Measurements from ENCODE around the gene DCXR. TPM values are rescaled to one million over a fixed set of nuclear protein-coding genes. Genes with fewer than 3 reads are reported as not detected.

The DCXR gene
- total RNA-seq, 1 experiment from 2014 or later, result 135 TPM

DNA sequence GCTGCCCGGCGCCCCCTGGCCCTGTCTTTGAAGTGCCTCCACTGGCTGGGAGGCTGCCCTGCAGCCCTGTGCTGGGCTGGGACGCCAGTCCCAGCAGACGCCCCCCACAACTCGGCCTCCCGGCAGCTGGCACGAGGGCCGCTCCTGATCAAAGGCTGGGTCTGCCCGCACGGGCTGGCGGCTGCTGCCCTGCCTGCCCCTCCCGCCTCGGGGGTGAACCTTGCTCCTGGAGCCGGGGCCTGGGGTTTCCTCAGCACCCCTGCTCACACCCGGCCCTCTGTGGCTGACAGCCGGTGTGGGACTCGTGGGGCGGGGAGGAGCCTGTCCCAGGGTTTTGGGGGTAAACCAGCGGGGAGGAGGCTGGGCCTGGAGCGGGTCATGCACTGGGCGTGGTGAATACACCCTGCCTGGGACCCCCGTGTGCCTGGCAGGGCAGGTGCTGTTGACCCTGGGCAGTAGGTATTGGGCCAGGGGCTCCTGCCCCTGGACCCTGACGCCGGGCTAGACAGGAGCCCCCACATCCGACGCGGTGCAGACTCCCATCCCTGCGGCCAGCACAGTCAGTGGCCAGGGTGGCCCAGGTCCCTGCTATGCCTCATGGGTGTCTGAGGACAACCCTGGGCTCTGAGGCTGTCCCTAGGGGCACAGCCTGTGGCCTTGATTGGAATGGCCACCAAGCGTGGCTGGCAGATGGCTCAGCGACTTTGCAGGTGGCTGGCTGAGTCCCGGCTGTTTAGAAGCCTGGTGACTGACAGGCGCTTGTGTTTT lies 36.5 kb downstream of the DCXR start:
- H3K27me3 ChIP-seq (ENCODE audit: low read length), result no peaks in the 10 kb centered on the region
- H3K36me3 ChIP-seq (ENCODE audit: low read depth, low read length), result no peaks in the 10 kb centered on the region
- H3K4me1 ChIP-seq (ENCODE audit: insufficient read depth, low read length), result peaks cover 21% of the 10 kb centered on the region
- ATAC-seq, result no peak
- no peaks in the 10 kb centered on the region for H4K20me1 ChIP-seq (ENCODE audit: low read length)
- H2AFZ ChIP-seq (ENCODE audit: low read length), result no peak overlapping the region
- TF ChIP-seq, protein P1, sequence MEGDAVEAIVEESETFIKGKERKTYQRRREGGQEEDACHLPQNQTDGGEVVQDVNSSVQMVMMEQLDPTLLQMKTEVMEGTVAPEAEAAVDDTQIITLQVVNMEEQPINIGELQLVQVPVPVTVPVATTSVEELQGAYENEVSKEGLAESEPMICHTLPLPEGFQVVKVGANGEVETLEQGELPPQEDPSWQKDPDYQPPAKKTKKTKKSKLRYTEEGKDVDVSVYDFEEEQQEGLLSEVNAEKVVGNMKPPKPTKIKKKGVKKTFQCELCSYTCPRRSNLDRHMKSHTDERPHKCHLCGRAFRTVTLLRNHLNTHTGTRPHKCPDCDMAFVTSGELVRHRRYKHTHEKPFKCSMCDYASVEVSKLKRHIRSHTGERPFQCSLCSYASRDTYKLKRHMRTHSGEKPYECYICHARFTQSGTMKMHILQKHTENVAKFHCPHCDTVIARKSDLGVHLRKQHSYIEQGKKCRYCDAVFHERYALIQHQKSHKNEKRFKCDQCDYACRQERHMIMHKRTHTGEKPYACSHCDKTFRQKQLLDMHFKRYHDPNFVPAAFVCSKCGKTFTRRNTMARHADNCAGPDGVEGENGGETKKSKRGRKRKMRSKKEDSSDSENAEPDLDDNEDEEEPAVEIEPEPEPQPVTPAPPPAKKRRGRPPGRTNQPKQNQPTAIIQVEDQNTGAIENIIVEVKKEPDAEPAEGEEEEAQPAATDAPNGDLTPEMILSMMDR (conservative IDR thresholded peaks at IDR 0.05; ENCODE audit: low read depth, low read length), result no peak
- TF ChIP-seq EZH2 (IDR thresholded peaks at IDR 0.05; ENCODE audit: low read length, unreplicated experiment) (no peak), EZH2phosphoT487 (IDR thresholded peaks at IDR 0.05; ENCODE audit: borderline replicate concordance, low read length) (no peak)
- H3K4me2 ChIP-seq (ENCODE audit: low read length), result no peak overlapping the region
- H3K9me3 ChIP-seq (ENCODE audit: low read length), result no peaks in the 10 kb centered on the region
- no peaks in the 10 kb centered on the region for H3K9me2 ChIP-seq (replicated peaks; ENCODE audit: low read length)
- H3K27ac ChIP-seq (ENCODE audit: low read length), result no peak overlapping the region
- H3K79me2 ChIP-seq (ENCODE audit: low read length), result no peaks in the 10 kb centered on the region
- ChIA-PET CTCF (no interaction called here), POLR2A (ENCODE audit: unreplicated experiment) (no interaction called here)
- intact Hi-C loops (cut with micrococcal nuclease), result no loop called here
- H3K9ac ChIP-seq (ENCODE audit: low read length), result no peak overlapping the region
- DNase-seq, result no peak
- H3F3A ChIP-seq (ENCODE audit: low read length, unreplicated experiment), result no peaks in the 10 kb centered on the region
- BruUV-seq (replicated peaks), result no TSS peak
- H3K4me3 ChIP-seq (ENCODE audit: low read length), result no peak overlapping the region

DNA sequence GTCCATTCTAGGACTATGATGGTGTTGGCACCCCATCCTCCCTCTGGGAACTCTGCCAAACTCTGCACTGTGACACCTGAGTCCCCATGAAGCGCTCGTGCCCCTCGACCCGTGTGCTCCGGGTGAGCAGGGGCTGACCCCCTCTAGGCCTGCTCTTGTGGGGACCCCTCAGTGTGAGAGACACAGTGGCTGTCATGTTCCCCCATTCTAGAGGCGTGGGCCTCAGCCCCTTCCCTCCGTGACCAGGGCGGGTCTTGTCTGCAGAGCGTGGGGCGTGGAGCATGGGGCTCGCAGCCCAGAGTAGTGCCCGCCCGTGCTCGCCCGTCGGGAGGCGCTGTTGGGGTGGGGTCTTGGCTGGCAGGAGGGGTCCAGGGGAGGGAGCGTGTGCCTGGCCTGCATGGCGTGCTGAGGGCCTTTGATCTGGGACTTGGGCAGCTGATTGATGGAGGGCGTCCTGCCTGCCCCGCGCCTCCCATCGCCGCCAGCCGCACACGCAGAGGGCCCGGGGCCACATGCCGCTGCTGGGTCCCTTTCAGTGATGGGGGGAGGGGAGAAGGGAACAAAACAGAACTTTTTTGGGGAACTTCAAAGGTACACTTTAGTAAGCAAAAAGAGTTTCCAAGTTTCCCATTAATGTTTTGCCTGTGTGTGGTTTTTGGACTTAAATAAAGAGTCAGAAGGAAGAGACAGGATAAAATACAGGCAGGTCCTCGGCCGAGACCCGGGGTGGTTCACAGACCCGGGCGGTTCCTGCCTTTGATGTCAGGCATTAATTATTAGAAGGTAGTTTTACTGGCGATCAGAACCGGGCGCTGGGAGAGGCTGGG lies 37.3 kb downstream of the DCXR start:
- DNase-seq (no peak), ATAC-seq (no peak)
- no peak overlapping the region for H2AFZ ChIP-seq (ENCODE audit: low read length)
- no peaks in the 10 kb centered on the region for H3K27me3 ChIP-seq (ENCODE audit: low read length)
- H3K9me3 ChIP-seq (ENCODE audit: low read length), result no peaks in the 10 kb centered on the region
- intact Hi-C loops (cut with micrococcal nuclease), result no loop called here
- no peak overlapping the region for H3K9ac ChIP-seq (ENCODE audit: low read length)
- CTCF ChIA-PET, result no interaction called here
- H3K79me2 ChIP-seq (ENCODE audit: low read length), result no peaks in the 10 kb centered on the region
- H3K4me1 ChIP-seq (ENCODE audit: insufficient read depth, low read length), result peaks cover 21% of the 10 kb centered on the region
- POLR2A ChIA-PET (ENCODE audit: unreplicated experiment), result no interaction called here
- TF ChIP-seq EZH2phosphoT487 (IDR thresholded peaks at IDR 0.05; ENCODE audit: borderline replicate concordance, low read length) (no peak), EZH2 (IDR thresholded peaks at IDR 0.05; ENCODE audit: low read length, unreplicated experiment) (no peak)
- no peaks in the 10 kb centered on the region for H3F3A ChIP-seq (ENCODE audit: low read length, unreplicated experiment)
- no TSS peak for BruUV-seq (replicated peaks)
- H3K4me3 ChIP-seq (ENCODE audit: low read length), result no peak overlapping the region
- no peaks in the 10 kb centered on the region for H3K9me2 ChIP-seq (replicated peaks; ENCODE audit: low read length)
- no peak overlapping the region for H3K4me2 ChIP-seq (ENCODE audit: low read length)
- H3K27ac ChIP-seq (ENCODE audit: low read length), result no peak overlapping the region
- no peaks in the 10 kb centered on the region for H4K20me1 ChIP-seq (ENCODE audit: low read length)
- H3K36me3 ChIP-seq (ENCODE audit: low read depth, low read length), result no peaks in the 10 kb centered on the region

DNA sequence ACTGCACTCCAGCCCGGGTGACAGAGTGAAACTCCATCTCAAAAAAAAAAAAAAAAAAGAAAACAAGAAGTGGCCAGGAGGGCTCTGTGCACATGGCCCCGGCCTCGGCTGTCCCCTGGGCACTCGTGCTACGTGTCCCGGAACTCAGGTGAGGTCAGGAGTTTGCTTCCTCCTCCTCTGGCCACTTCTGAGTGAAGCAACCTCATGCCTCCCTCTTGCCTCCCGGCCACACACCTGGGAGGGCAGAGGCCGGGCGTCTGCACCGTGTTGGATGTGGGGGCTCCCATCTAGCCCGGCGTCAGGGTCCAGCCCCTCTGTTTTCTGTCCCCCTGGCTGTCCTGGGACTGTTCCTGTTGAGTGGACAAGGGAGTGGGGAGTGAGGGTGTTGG lies 37.9 kb downstream of the DCXR start:
- Histone ChIP-seq H3K9me2 (replicated peaks; ENCODE audit: low read length) (no peaks in the 10 kb centered on the region), H2AFZ (ENCODE audit: low read length) (no peak overlapping the region), H3K27ac (ENCODE audit: low read length) (no peak overlapping the region), H3K27me3 (ENCODE audit: low read length) (no peaks in the 10 kb centered on the region), H3K9me3 (ENCODE audit: low read length) (no peaks in the 10 kb centered on the region), H3K4me2 (ENCODE audit: low read length) (no peak overlapping the region), H3K36me3 (ENCODE audit: low read depth, low read length) (no peaks in the 10 kb centered on the region), H3F3A (ENCODE audit: low read length, unreplicated experiment) (no peaks in the 10 kb centered on the region), H3K4me3 (ENCODE audit: low read length) (no peak overlapping the region), H3K9ac (ENCODE audit: low read length) (no peak overlapping the region), H4K20me1 (ENCODE audit: low read length) (no peaks in the 10 kb centered on the region), H3K4me1 (ENCODE audit: insufficient read depth, low read length) (peaks cover 19% of the 10 kb centered on the region), H3K79me2 (ENCODE audit: low read length) (no peaks in the 10 kb centered on the region)
- DNase-seq (no peak), ATAC-seq (no peak)
- no peak for TF ChIP-seq EZH2 (IDR thresholded peaks at IDR 0.05; ENCODE audit: low read length, unreplicated experiment)
- no peak for TF ChIP-seq EZH2phosphoT487 (IDR thresholded peaks at IDR 0.05; ENCODE audit: borderline replicate concordance, low read length)
- TF ChIP-seq, protein P1 (conservative IDR thresholded peaks at IDR 0.05; ENCODE audit: low read depth, low read length), result no peak
- intact Hi-C loops (cut with micrococcal nuclease), result no loop called here
- ChIA-PET POLR2A (ENCODE audit: unreplicated experiment) (no interaction called here), CTCF (no interaction called here)
- BruUV-seq (replicated peaks), result no TSS peak

Data from PC-3 (cell line).